HEK293 (cell line): ENCODE results near the gene ALMS1.

ENCODE experiments used
- AEBP2 ChIP-seq: fragments of 450-650 bp; formaldehyde crosslinking; IDR thresholded peaks from 2 replicates; pipeline ENCODE4 v1.5.1; 2016; ENCODE audit warnings: missing biosample characterization, missing genetic modification characterization, borderline replicate concordance
- HOXC10 ChIP-seq: sonication (generic); formaldehyde crosslinking; IDR thresholded peaks from 2 replicates; pipeline ENCODE4 v1.8.1; 2023; ENCODE audit warnings: mild to moderate bottlenecking, missing genetic modification reagents
- KLF16 ChIP-seq: fragments of 450-650 bp; formaldehyde crosslinking; IDR thresholded peaks from 2 replicates; pipeline ENCODE4 v1.5.1; 2017; ENCODE audit warnings: missing biosample characterization, missing genetic modification characterization
- MEIS1 ChIP-seq: sonication (generic); formaldehyde crosslinking; IDR thresholded peaks from 2 replicates; pipeline ENCODE4 v1.8.1; 2022; ENCODE audit warnings: missing genetic modification reagents, mild to moderate bottlenecking, borderline replicate concordance
- RBAK ChIP-seq: fragments of 450-650 bp; formaldehyde crosslinking; IDR thresholded peaks from 2 replicates; pipeline ENCODE4 v1.5.1; 2016; ENCODE audit warnings: missing biosample characterization, missing genetic modification characterization
- ZBTB8A ChIP-seq: fragments of 450-650 bp; formaldehyde crosslinking; IDR thresholded peaks from 2 replicates; pipeline ENCODE4 v1.5.1; 2016; ENCODE audit warnings: missing biosample characterization, missing genetic modification characterization
- ZNF112 ChIP-seq: fragments of 450-650 bp; formaldehyde crosslinking; IDR thresholded peaks from 2 replicates; pipeline ENCODE4 v1.5.0; 2017; ENCODE audit warnings: missing biosample characterization, missing genetic modification characterization
- ZNF114 ChIP-seq: fragments of 450-650 bp; formaldehyde crosslinking; IDR thresholded peaks from 2 replicates; pipeline ENCODE4 v1.5.0; 2017; ENCODE audit warnings: missing biosample characterization, missing genetic modification characterization
- ZNF133 ChIP-seq: fragments of 450-650 bp; formaldehyde crosslinking; IDR thresholded peaks from 2 replicates; pipeline ENCODE4 v1.5.1; 2016; ENCODE audit warnings: missing biosample characterization, missing genetic modification characterization
- ZNF174 ChIP-seq: fragments of 450-650 bp; formaldehyde crosslinking; IDR thresholded peaks from 2 replicates; pipeline ENCODE4 v1.5.0; 2017; ENCODE audit warnings: missing biosample characterization, mild to moderate bottlenecking, missing genetic modification characterization
- ZNF211 ChIP-seq: fragments of 450-650 bp; formaldehyde crosslinking; IDR thresholded peaks from 2 replicates; pipeline ENCODE4 v1.5.1; 2016; ENCODE audit warnings: low read depth, missing biosample characterization, missing genetic modification characterization
- ZNF473 ChIP-seq: fragments of 450-650 bp; formaldehyde crosslinking; IDR thresholded peaks from 2 replicates; pipeline ENCODE4 v1.5.1; 2017; ENCODE audit warnings: missing biosample characterization, missing genetic modification characterization
- ZNF501 ChIP-seq: fragments of 450-650 bp; formaldehyde crosslinking; IDR thresholded peaks from 2 replicates; pipeline ENCODE4 v1.5.1; 2016; ENCODE audit warnings: missing biosample characterization, missing genetic modification characterization
- ZNF514 ChIP-seq: fragments of 450-650 bp; formaldehyde crosslinking; IDR thresholded peaks from 2 replicates; pipeline ENCODE4 v1.5.1; 2016; ENCODE audit warnings: missing biosample characterization, missing genetic modification characterization
- ZNF544 ChIP-seq: fragments of 450-650 bp; formaldehyde crosslinking; IDR thresholded peaks from 2 replicates; pipeline ENCODE4 v1.5.0; 2017; ENCODE audit warnings: missing biosample characterization, missing genetic modification characterization
- ZNF560 ChIP-seq: fragments of 450-650 bp; formaldehyde crosslinking; IDR thresholded peaks from 2 replicates; pipeline ENCODE4 v1.5.1; 2017; ENCODE audit warnings: missing biosample characterization, missing genetic modification characterization, borderline replicate concordance
- ZNF596 ChIP-seq: fragments of 450-650 bp; IDR thresholded peaks from 2 replicates; pipeline ENCODE4 v1.5.0; 2018; ENCODE audit warnings: missing biosample characterization, mild to moderate bottlenecking, missing genetic modification characterization, moderate library complexity
- ZNF660 ChIP-seq: fragments of 450-650 bp; IDR thresholded peaks from 2 replicates; pipeline ENCODE4 v1.5.1; 2018; ENCODE audit warnings: missing biosample characterization, mild to moderate bottlenecking, missing genetic modification characterization
- ZNF677 ChIP-seq: fragments of 450-650 bp; IDR thresholded peaks from 2 replicates; pipeline ENCODE4 v1.5.0; 2018; ENCODE audit warnings: missing biosample characterization, mild to moderate bottlenecking, missing genetic modification characterization, moderate library complexity
- ZNF76 ChIP-seq: fragments of 450-650 bp; formaldehyde crosslinking; IDR thresholded peaks from 2 replicates; pipeline ENCODE4; 2016; ENCODE audit warnings: low read depth, missing biosample characterization, missing genetic modification characterization, borderline replicate concordance
- ZNF792 ChIP-seq: fragments of 450-650 bp; formaldehyde crosslinking; IDR thresholded peaks from 2 replicates; pipeline ENCODE4 v1.5.1; 2016; ENCODE audit warnings: missing biosample characterization, missing genetic modification characterization
- ZNF843 ChIP-seq: fragments of 450-650 bp; formaldehyde crosslinking; IDR thresholded peaks from 2 replicates; pipeline ENCODE4 v1.5.1; 2016; ENCODE audit warnings: missing biosample characterization, missing genetic modification characterization
- ZSCAN16 ChIP-seq: fragments of 450-650 bp; formaldehyde crosslinking; IDR thresholded peaks from 2 replicates; pipeline ENCODE4 v1.5.1; 2016; ENCODE audit warnings: missing biosample characterization, missing genetic modification characterization
- TF ChIP-seq, protein P1 (sequence below): fragments of 450-650 bp; formaldehyde crosslinking; IDR thresholded peaks from 2 replicates; pipeline ENCODE4 v1.5.1; 2016; ENCODE audit warnings: missing biosample characterization, missing genetic modification characterization
- TF ChIP-seq, protein P2 (sequence below): fragments of 450-650 bp; formaldehyde crosslinking; IDR thresholded peaks from 2 replicates; pipeline ENCODE4 v1.5.1; 2016; ENCODE audit warnings: missing biosample characterization, missing genetic modification characterization, borderline replicate concordance
- TF ChIP-seq, protein P3 (sequence below): fragments of 450-650 bp; formaldehyde crosslinking; IDR thresholded peaks from 2 replicates; pipeline ENCODE4 v1.5.0; 2017; ENCODE audit warnings: missing biosample characterization, missing genetic modification characterization, borderline replicate concordance

ALMS1 gene

DNA sequence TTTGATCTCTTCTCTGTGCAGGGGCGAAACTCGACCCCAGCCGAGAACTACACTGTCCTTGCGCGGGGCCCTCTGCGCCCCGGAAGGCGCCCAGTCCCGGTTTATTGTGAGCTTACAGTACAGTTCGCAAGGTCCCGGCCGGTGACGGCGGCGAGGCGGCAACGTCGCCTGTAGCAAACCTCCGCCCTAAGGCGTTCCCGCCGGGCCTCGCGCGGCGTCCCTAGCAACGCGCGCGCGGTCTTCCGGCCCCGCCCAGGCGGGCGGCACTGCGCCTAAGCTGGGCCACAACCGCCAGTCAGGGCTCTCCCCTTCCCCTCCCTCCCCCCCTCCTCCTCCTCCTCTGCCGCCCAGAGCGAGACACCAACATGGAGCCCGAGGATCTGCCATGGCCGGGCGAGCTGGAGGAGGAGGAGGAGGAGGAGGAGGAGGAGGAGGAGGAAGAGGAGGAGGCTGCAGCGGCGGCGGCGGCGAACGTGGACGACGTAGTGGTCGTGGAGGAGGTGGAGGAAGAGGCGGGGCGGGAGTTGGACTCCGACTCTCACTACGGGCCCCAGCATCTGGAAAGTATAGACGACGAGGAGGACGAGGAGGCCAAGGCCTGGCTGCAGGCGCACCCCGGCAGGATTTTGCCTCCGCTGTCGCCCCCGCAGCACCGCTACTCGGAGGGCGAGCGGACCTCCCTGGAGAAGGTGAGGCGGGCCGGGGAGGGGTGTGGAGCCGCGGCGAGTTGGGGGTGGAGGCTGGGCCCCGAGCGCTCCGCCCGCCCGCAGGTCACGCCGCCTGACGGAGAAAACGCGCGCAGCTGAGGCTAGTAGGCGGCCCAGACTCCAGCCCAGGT is at the start of gene ALMS1 (continued):
- TF ChIP-seq ZNF792: no peak
- no peak for TF ChIP-seq ZNF544 (tag by site-specific recombination)
- TF ChIP-seq ZNF133 (tag by site-specific recombination): no peak
- TF ChIP-seq ZNF473 (tag by site-specific recombination): no peak
- TF ChIP-seq ZNF114 (tag by site-specific recombination): no peak
- no peak for TF ChIP-seq ZNF596 (tag by site-specific recombination)
- TF ChIP-seq ZNF501 (tag by site-specific recombination): no peak; the same call in 1 of the 2 replicates
- TF ChIP-seq, protein P1, sequence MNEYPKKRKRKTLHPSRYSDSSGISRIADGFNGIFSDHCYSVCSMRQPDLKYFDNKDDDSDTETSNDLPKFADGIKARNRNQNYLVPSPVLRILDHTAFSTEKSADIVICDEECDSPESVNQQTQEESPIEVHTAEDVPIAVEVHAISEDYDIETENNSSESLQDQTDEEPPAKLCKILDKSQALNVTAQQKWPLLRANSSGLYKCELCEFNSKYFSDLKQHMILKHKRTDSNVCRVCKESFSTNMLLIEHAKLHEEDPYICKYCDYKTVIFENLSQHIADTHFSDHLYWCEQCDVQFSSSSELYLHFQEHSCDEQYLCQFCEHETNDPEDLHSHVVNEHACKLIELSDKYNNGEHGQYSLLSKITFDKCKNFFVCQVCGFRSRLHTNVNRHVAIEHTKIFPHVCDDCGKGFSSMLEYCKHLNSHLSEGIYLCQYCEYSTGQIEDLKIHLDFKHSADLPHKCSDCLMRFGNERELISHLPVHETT (tag by site-specific recombination): no peak
- TF ChIP-seq ZNF112 (tag by site-specific recombination): no peak
- no peak for TF ChIP-seq ZNF843 (tag by site-specific recombination)
- peak; percentile 99 for TF ChIP-seq KLF16 (tag by site-specific recombination)
- TF ChIP-seq HOXC10 (CRISPR knock-in tag): no peak
- no peak for TF ChIP-seq ZSCAN16 (tag by site-specific recombination)
- TF ChIP-seq, protein P2, sequence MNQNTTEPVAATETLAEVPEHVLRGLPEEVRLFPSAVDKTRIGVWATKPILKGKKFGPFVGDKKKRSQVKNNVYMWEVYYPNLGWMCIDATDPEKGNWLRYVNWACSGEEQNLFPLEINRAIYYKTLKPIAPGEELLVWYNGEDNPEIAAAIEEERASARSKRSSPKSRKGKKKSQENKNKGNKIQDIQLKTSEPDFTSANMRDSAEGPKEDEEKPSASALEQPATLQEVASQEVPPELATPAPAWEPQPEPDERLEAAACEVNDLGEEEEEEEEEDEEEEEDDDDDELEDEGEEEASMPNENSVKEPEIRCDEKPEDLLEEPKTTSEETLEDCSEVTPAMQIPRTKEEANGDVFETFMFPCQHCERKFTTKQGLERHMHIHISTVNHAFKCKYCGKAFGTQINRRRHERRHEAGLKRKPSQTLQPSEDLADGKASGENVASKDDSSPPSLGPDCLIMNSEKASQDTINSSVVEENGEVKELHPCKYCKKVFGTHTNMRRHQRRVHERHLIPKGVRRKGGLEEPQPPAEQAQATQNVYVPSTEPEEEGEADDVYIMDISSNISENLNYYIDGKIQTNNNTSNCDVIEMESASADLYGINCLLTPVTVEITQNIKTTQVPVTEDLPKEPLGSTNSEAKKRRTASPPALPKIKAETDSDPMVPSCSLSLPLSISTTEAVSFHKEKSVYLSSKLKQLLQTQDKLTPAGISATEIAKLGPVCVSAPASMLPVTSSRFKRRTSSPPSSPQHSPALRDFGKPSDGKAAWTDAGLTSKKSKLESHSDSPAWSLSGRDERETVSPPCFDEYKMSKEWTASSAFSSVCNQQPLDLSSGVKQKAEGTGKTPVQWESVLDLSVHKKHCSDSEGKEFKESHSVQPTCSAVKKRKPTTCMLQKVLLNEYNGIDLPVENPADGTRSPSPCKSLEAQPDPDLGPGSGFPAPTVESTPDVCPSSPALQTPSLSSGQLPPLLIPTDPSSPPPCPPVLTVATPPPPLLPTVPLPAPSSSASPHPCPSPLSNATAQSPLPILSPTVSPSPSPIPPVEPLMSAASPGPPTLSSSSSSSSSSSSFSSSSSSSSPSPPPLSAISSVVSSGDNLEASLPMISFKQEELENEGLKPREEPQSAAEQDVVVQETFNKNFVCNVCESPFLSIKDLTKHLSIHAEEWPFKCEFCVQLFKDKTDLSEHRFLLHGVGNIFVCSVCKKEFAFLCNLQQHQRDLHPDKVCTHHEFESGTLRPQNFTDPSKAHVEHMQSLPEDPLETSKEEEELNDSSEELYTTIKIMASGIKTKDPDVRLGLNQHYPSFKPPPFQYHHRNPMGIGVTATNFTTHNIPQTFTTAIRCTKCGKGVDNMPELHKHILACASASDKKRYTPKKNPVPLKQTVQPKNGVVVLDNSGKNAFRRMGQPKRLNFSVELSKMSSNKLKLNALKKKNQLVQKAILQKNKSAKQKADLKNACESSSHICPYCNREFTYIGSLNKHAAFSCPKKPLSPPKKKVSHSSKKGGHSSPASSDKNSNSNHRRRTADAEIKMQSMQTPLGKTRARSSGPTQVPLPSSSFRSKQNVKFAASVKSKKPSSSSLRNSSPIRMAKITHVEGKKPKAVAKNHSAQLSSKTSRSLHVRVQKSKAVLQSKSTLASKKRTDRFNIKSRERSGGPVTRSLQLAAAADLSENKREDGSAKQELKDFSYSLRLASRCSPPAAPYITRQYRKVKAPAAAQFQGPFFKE (tag by site-specific recombination): no peak
- TF ChIP-seq, protein P3, sequence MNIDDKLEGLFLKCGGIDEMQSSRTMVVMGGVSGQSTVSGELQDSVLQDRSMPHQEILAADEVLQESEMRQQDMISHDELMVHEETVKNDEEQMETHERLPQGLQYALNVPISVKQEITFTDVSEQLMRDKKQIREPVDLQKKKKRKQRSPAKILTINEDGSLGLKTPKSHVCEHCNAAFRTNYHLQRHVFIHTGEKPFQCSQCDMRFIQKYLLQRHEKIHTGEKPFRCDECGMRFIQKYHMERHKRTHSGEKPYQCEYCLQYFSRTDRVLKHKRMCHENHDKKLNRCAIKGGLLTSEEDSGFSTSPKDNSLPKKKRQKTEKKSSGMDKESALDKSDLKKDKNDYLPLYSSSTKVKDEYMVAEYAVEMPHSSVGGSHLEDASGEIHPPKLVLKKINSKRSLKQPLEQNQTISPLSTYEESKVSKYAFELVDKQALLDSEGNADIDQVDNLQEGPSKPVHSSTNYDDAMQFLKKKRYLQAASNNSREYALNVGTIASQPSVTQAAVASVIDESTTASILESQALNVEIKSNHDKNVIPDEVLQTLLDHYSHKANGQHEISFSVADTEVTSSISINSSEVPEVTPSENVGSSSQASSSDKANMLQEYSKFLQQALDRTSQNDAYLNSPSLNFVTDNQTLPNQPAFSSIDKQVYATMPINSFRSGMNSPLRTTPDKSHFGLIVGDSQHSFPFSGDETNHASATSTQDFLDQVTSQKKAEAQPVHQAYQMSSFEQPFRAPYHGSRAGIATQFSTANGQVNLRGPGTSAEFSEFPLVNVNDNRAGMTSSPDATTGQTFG (tag by site-specific recombination): no peak
- no peak for TF ChIP-seq ZNF174 (tag by site-specific recombination)
- no peak for TF ChIP-seq ZNF514 (tag by site-specific recombination)
- no peak for TF ChIP-seq MEIS1 (CRISPR knock-in tag)
- no peak for TF ChIP-seq AEBP2
- no peak for TF ChIP-seq ZNF560 (tag by site-specific recombination)
- TF ChIP-seq RBAK: no peak
- no peak for TF ChIP-seq ZNF677 (tag by site-specific recombination)
- TF ChIP-seq ZNF76 (tag by site-specific recombination): peak; percentile 64; the same call in 1 of the 2 replicates
- TF ChIP-seq ZNF211 (tag by site-specific recombination): no peak
- TF ChIP-seq ZBTB8A (tag by site-specific recombination): peak; percentile 91
- TF ChIP-seq ZNF660: 0 out of 2 replicates have a peak, but pooled peaks have one; percentile 53
